Kidney (tissue), 14 donors: ENCODE data around the gene MIOX. TPM values are rescaled to one million over a fixed set of nuclear protein-coding genes. Genes with fewer than 3 reads are reported as not detected.

Experiments used
- DNase-seq, 5 donors: peaks; one replicate each; pipeline ENCODE4 v3.0.0-alpha.2; 2013 to 2020
- FAIRE-seq: peaks from 2 replicates; lab custom pipeline; 2012; peaks lifted over from hg19 to GRCh38; lab: Jason Lieb, UNC
- H3K27ac ChIP-seq, 2 donors: one replicate each; pipeline ENCODE4 v1.7.0; 2013; ENCODE audit warnings: low read depth in 2 of 2, low read length in 2 of 2, inconsistent platforms in 1 of 2
- H3K27me3 ChIP-seq: one replicate; pipeline ENCODE4 v1.7.1; 2013; ENCODE audit warnings: low read length, inconsistent platforms; ENCODE audit not compliant: control insufficient read depth, insufficient read depth
- H3K36me3 ChIP-seq, 3 donors: one replicate each; pipeline versions ENCODE4 v1.7.0 to v1.7.1; 2013; ENCODE audit warnings: low read length in 3 of 3, control low read depth in 1 of 3, inconsistent platforms in 1 of 3; ENCODE audit not compliant: insufficient read depth in 3 of 3, control insufficient read depth in 2 of 3
- H3K4me1 ChIP-seq, 3 donors: one replicate each; pipeline versions ENCODE4 v1.7.0 to v1.7.1; 2013; ENCODE audit warnings: low read length in 3 of 3, inconsistent platforms in 1 of 3, low read depth in 1 of 3; ENCODE audit not compliant: control insufficient read depth in 2 of 3, insufficient read depth in 2 of 3
- H3K4me3 ChIP-seq, 3 donors: one replicate each; pipeline versions ENCODE4 v1.7.0 to v1.8.1; 2013; ENCODE audit warnings: low read length in 3 of 3, control low read depth in 1 of 3, inconsistent platforms in 1 of 3
- H3K9ac ChIP-seq, 3 donors: one replicate each; pipeline versions ENCODE4 v1.7.0 to v1.7.1; 2013; ENCODE audit warnings: low read length in 3 of 3, control low read depth in 1 of 3, inconsistent platforms in 1 of 3
- H3K9me3 ChIP-seq, 3 donors: one replicate each; pipeline versions ENCODE4 v1.7.0 to v1.7.1; 2013; ENCODE audit warnings: low read length in 3 of 3, control low read depth in 1 of 3, inconsistent platforms in 1 of 3; ENCODE audit not compliant: control insufficient read depth in 2 of 3, insufficient read depth in 1 of 3
- intact Hi-C: fragments of 100-400 bp; cut with DNase I; formaldehyde crosslinking; loops from one replicate; pipeline ENCODE4 v1.11.1; 2022
- polyA plus RNA-seq: library from polyadenylated mRNA; stranded (reverse); fragments of 350-450 nt; fragmentation: Illumina TruSeq; extraction: RNeasy Lipid Tissue Mini Kit (QIAGEN cat#74804); gene quantifications from one replicate; pipeline ENCODE4 v1.2.3, GENCODE V29; 2014; ENCODE audit warnings: low read depth, low replicate concordance; ENCODE audit not compliant: insufficient read depth
- total RNA-seq: library from RNA; stranded (reverse); fragmentation: NEBNext Ultra II Directional; extraction: Animal tissue kit (Norgen Biotek cat#: 25700); gene quantifications from one replicate; pipeline ENCODE4 v1.2.1, GENCODE V29; 2021
- TF ChIP-seq, protein P1 (sequence below): IDR thresholded peaks from 3 replicates; pipeline ENCODE4 v1.5.1; 2012; ENCODE audit warnings: mild to moderate bottlenecking, moderate library complexity, borderline replicate concordance; ENCODE audit not compliant: insufficient read depth; ENCODE audit errors: extremely low read depth
- donor health status: control.
- donor health status: control.
- donor health status: control.
- donor health status: control.
- donor health status: control.
- donor health status: DM: yes; HTN: yes; CAD: no.
- donor health status: Normal renal cell carcinoma (clear cell type).

MIOX gene
- total and polyA plus RNA-seq, 2 donors from 2014 or later, result 3.5 to 455 TPM

DNA sequence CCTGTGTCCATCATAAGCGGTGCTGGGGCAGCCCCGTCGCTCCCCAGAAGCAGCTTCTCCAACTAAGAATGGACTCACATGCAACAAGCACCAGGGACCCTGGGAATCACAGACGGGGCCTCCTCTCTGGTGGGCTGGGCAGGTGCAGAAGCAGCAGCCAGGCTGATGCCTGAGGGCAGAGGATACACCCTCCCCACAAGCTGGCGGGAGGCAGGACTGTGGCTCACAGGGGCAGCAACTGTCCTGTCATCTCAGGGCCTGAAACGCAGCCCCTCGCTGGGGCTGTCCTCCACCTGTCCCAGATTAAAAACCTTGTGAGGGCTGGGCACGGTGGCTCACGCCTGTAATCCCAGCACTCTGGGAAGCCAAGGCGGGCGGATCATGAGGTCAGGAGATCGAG, 8.7 kb upstream of the MIOX start:
- Histone ChIP-seq H3K27me3 (peaks cover 8% of the 10 kb centered on the region), H3K9ac (no peak overlapping the region), H3K4me3 (no peak overlapping the region), H3K4me1 (peaks cover 0 to 16% (median 9%) of the 10 kb centered on the region in 3 donors), H3K36me3 (no peaks in the 10 kb centered on the region), H3K27ac (no peak overlapping the region), H3K9me3 (no peaks in the 10 kb centered on the region)
- intact Hi-C loops, result no loop called here
- DNase-seq, result no peak
- TF ChIP-seq, protein P1, sequence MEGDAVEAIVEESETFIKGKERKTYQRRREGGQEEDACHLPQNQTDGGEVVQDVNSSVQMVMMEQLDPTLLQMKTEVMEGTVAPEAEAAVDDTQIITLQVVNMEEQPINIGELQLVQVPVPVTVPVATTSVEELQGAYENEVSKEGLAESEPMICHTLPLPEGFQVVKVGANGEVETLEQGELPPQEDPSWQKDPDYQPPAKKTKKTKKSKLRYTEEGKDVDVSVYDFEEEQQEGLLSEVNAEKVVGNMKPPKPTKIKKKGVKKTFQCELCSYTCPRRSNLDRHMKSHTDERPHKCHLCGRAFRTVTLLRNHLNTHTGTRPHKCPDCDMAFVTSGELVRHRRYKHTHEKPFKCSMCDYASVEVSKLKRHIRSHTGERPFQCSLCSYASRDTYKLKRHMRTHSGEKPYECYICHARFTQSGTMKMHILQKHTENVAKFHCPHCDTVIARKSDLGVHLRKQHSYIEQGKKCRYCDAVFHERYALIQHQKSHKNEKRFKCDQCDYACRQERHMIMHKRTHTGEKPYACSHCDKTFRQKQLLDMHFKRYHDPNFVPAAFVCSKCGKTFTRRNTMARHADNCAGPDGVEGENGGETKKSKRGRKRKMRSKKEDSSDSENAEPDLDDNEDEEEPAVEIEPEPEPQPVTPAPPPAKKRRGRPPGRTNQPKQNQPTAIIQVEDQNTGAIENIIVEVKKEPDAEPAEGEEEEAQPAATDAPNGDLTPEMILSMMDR, result no peak
- FAIRE-seq, result no peak

DNA sequence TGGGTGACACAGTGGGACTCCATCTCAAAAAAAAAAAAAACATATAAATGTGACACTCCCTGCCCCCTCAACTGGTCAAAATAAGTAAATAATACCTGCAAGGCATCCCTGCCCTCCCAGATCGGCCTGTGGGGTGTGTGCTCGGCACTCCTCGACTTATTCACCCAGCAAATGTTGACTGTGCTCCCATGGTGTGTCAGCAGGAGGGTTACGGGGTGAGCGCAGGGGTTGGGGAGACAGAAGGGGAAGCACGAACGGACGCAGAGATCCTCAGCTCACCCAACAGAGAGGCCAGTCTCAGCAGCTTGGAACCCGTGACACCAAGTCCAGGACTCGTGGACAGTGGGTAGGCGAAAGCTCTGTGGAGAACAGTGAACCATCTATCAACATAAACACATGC, 6.9 kb upstream of the MIOX start:
- H3K4me1 ChIP-seq, result peaks cover 0 to 7% (median 0%) of the 10 kb centered on the region in 3 donors
- H3K4me3 ChIP-seq, result no peak overlapping the region
- no peak for DNase-seq
- H3K27ac ChIP-seq, result no peak overlapping the region
- peaks cover 8% of the 10 kb centered on the region for H3K27me3 ChIP-seq
- FAIRE-seq, result no peak
- intact Hi-C loops, result no loop called here
- no peak overlapping the region for H3K9ac ChIP-seq
- TF ChIP-seq, protein P1, result no peak
- no peaks in the 10 kb centered on the region for H3K36me3 ChIP-seq
- H3K9me3 ChIP-seq, result no peaks in the 10 kb centered on the region

DNA sequence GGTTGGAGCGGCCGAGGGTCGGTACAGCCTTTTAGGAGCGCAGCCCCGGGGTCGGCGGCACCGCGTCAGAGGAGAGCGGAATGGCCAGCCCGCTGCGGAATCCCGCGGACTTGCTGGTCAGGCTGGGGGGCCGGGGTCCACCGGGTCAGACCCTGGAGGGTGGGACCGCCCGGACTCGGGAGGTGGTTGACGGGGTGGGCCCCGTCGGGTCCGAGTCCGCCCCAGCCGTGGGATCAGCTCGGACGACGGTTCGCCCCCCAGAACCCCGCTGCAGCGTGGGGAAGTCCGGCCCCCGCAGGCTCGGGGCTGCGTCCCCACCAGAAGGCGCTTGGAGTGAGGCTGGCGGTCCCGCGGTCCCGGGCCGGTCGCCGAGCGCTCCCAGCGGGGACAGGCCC, 5.6 kb upstream of the MIOX start:
- TF ChIP-seq, protein P1, result no peak
- intact Hi-C loops, result no loop called here
- Histone ChIP-seq H3K4me1 (peaks cover 0 to 7% (median 0%) of the 10 kb centered on the region in 3 donors), H3K9ac (no peak overlapping the region), H3K9me3 (no peaks in the 10 kb centered on the region), H3K36me3 (no peaks in the 10 kb centered on the region), H3K27me3 (peaks cover 8% of the 10 kb centered on the region), H3K27ac (no peak overlapping the region), H3K4me3 (peak overlapping the region in 1 of 3 donors; percentile 59)
- FAIRE-seq (no peak), DNase-seq (no peak)

DNA sequence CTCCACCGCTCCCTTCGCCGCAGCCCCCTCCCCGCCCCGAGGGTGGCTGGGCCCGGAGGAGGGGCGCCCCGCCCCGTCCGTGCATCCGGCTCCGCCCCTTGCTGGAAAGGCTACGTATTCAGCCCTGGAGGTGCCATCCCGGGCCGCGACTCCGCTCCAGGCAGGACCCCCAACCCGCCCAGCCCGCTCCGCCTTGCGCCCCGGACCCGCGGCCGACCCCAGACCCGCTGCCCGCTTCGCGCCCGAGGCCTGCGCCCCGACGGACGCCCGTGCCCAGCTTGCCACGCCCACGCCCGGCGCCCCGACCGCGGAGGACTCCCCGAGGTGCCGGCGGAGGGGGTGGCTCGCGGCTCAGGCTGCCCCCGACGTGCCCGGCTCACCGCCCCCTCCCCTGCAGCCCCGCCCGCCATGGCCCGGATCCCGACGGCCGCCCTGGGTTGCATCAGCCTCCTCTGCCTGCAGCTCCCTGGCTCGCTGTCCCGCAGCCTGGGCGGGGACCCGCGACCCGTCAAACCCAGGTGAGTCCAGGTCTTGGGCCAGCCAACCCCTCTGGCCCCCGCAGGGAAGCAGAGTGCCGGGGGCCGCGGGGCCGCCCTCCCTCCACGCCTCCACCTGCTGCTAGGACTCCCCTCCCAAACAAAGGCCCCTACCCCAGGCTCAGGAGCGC, 5.1 kb upstream of the MIOX start, which contains the start of gene ADM2:
Gene ADM2 (plus strand): TSS at position 104 of the 667 bp plus-strand sequence. CDS start 305 bp downstream, at position 409.
- FAIRE-seq (no peak), DNase-seq (peak in 4 of 5 donors; percentile 48 to 84 (median 59))
- Histone ChIP-seq H3K9ac (no peak within 1 kb of the TSS), H3K27ac (peak within 1 kb of the TSS in 1 of 2 donors; percentile 22), H3K27me3 (peaks cover 8% of the 10 kb centered on the region), H3K4me3 (peak within 1 kb of the TSS in 2 of 3 donors; percentile 48 to 59), H3K9me3 (no peaks in the 10 kb centered on the region), H3K36me3 (no peaks in the 10 kb centered on the region), H3K4me1 (peaks cover 0 to 7% (median 0%) of the 10 kb centered on the region in 3 donors)
- TF ChIP-seq, protein P1, result no peak
- intact Hi-C loops, result no loop called here
